Urothelium cell line (cell line): ENCODE measurements around the gene FA2H.
"Not testable (repeated sequence)": the region's sequence is repeated elsewhere in the genome, so short reads cannot be mapped to it uniquely, and the experiment has no call there.

Experiments
- DNase-seq: peaks from one replicate; pipeline ENCODE4 v3.0.0; 2011; ENCODE audit warnings: low spot score, mixed read lengths
- FAIRE-seq: peaks from 2 replicates; lab custom pipeline; 2011; peaks lifted over from hg19 to GRCh38; lab: Jason Lieb, UNC

FA2H gene

DNA sequence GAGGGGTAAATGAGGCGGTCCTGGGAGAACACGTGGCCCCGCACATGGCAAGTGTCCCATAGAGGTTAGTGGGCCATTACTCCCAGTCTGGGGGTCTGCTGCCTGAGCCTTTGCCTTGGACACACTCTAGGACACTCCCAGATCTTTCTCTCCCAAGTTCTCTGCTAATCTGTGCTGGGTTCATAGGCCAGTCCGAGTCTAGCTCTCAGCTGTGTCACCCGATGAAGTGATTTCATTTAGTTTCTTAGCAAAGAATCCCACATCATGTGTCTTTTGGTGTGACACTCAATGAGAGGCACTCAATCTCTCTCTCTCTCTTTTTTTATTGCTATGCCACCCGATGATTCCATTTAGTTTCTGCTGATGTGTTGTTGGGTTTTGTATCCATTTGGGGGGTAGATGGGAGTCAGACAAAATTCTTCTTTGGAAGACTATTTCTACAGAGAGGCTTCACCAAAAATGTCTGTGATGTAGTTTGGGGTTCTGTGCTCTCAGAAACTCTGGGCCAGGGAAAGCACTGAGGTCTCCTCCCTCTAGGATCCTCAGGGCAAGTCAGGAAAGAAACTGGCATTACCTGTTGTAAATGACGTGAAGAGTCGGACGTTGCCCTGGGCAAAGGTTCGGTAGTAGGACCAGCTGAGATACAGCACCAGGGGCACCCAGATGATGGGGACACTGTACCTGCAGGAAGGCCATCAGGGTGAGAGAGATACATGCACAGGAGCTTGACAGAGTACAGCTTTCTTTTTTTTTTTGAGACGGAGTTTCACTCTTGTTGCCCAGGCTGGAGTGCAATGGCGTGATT lies 48.8 kb downstream of the FA2H start:
- DNase-seq (no peak), FAIRE-seq (no peak)

DNA sequence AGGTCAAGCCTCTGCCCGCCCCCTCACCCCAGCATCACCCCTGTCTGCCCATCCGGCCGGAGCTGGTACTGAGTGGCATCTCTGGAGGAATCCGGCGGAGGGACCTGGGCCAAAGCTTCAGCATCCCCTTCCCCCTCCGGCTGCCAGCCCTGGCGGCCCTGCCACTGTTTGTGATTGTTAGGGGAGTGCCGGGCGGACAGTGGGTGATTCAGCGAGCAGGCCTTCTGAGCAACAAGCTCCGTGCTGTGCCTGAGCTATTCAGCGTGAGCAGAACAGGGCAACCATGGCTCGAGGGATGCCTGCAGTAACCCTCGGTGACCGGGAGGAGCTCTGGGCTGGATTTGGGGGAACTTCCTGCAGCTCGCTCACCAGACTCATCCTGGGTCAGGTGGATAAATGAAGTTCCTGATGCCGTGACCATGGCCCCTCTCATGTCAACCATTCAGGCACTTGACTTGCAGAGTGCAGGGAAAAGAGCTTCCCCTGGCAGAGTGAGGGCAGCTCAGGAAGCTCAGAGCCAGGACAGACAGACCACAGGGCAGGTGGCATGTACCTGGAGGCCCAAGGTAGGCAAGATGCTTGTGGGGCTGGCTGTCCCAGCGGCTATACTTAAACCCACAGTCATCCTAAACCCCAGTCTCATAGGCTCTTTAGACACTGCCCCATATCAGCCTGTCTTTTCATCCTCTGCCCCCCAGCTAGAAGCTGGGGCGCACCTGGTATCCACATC lies 49.6 kb downstream of the FA2H start:
- DNase-seq (peak; percentile 89), FAIRE-seq (peak; percentile 77)

DNA sequence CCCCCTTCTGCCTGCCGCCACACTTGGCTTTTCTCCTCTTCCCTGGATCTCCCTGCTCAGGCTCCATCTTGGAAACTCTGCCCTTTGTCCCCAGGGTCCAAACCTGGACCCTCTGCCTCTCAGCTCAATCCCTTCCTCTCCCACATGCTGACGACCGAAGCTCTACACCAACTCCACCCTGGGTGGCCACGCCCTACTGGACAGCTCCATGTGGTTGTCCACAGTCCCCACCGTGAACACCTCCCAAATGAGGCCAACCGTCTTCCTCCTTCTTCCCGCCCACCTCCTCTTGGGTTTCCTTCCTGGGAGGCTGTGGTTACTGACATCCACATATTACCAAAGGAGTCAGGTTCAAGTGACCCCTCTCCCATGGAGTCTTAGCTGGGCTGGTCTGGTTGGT lies 51.4 kb downstream of the FA2H start:
- DNase-seq (no peak), FAIRE-seq (no peak)

DNA sequence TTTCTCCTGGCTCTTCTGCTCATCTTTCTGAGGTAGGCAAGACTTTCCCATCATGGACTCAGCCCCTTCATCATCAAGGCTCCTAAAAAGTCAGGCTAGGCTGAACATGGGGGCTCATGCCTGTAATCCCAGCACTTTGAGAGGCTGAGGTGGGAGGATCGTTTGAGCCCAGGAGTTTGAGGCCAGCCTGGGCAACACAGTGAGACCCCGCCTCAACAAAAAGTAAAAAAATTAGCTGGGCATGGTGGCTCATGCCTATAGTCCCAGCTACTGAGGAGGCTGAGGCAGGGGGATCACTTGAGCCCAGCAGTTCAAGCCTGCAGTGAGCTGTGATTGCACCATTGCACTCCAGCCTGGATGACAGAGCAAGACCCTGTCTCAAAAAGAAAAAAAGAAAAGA lies 52.5 kb downstream of the FA2H start:
- not testable (repeated sequence) for DNase-seq, FAIRE-seq

DNA sequence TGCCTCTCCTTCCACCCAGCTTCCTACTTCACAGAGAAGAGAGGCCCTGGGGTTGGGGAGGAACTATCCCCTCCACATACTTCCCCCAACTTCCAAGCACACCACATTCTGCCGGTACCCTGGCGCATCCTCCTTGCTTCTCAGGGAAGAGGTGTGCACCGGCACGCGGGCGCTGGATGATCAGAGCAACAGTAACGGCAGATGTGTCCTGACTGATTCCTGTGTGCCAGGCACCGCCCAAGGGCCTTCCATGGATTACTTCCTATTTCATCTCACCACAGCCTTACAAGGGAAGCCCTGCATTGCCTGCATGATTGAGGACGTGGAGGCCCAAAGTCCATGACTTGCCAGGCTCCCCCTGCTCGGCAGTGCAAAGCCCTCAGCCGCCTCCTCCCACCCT lies 52.9 kb downstream of the FA2H start:
- FAIRE-seq (no peak), DNase-seq (no peak)

DNA sequence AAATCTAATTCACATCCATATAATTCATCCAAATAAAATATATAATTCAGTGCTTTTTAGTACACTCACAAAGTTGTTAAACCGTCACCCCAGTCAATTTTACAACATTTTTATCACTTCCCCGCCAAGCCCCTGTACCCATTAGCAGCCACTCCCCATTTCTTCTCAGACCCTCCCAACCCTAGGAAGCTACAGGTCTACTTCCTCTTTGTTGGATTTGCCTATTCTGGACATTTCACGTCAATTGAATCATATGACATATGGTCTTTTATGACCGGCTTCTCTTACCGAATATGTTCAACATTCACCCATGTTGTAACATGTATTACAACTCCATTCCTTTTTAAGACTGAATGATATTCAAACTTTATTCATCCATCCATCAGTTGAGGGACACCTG lies 54.0 kb downstream of the FA2H start:
- no peak for FAIRE-seq
- DNase-seq = no peak

DNA sequence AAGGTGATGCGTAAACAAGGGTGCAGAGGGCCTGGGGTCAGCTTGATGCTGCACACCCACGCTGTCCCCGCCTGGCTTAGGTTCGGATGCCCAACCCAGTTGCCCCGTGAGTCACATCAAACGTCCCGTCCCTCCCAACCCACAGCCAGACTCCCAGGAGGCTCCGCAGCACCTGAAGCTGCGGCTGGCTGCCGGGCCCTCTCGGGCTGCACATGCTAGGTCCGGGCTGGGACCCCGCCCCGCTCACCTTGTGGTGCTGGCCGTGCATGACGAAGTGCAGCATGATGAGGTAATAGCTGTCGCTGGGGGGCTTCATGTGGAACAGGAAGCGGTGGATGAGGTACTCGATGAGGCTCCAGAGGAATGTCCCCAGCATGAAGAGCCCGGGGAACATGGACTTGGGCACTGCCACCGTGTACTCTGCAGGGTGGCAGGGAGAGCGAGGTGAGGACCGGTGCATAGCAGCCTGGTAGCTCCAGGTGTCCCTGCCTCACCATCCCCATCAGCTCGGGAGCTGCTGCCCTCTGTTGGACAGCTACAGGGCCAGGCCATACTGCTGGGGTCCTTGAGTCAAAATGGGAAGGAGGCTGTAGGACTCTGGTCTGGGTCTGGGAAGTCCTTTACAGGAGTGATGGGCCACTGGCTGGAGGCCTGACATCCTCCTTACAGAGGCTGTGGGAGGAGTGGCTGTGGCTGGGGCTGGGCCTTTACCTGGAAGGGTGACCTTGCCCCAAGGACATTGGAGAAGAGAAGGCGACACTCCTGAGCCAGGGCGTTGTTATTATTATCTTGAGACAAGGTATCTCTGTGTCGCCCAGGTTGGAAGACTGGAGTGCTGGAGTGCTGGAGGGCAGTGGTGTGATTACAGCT lies 55.6 kb downstream of the FA2H start:
- FAIRE-seq (no peak), DNase-seq (no peak)

DNA sequence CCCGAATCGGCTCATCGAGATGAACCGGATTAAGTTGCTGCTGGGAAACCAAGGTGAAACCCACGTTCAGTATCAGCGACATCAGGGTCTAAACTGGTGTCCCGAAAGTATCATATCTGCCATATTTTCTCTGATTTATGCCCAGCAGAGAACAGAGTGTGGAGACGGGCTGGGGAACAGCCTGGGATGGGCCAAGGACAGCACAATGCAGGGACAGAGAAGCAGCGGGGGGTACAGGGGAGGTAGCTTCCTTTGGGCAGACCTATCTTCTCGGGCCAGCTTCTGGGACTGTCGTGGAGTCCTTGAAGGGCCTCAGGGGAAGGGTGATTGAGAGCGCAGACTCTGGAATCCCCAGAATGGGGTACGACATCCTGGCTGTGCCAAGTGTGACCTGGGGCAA lies 56.5 kb downstream of the FA2H start:
- FAIRE-seq (no peak), DNase-seq (no peak)

DNA sequence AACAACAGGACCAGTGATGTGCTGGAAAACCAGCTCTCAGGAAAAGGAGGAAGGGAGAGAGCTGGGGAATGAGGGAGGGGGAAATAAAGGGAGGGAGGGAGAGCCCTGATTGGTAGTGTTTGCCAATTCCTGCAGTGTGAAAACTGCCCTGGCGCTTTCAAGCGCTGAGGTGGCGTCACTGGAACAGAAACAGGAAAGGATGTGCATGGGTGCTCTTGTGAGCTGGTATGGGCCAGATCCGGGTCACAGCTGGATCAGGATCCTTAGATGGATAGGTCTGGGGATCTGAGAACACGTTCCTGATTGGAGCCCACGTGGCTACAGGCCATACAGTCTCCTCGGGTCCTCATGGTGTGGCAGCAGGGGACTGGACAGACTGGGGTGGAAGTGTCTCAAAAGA lies 57.3 kb downstream of the FA2H start:
- no peak for DNase-seq
- FAIRE-seq = no peak

DNA sequence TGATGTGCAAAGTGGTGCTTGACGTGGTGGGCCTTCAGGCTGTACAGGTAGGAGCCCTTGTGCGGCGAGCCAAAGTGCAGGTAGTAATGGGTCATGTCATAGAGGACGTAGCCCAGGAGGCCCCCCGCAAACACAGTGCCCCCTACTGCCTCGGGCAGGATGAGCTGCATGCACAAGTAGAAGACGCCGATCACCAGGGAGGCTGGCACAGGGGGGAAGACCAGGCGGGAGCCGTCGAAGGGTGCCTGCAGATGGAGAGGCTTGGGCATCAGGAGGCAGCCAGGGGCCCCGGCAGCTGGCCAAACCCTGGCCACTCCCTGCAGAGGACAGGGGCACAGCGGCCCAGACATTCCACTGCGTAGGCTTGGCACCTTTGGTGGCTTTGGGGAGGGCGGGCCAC lies 58.3 kb downstream of the FA2H start:
- FAIRE-seq (no peak), DNase-seq (no peak)

DNA sequence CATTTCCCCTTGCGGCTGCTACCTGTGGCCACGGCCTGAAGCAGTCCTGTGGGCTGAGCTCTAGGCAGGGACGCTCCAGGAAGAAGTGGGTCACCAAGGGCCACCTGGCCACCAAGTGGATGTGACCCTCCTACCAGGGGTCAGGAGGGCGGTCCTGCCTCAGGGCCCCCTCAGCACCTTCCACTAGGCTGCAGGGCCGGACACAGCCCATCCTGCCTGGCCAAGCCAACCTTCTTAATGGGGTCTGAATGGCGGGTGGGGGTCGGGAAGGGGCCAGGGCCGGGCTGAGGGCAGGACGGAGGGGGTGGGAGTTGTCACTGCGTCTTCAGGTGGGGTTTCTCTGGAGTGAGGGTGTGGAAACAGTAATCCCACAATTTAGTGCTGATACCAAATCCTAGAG lies 60.7 kb downstream of the FA2H start:
- FAIRE-seq (no peak), DNase-seq (no peak)

DNA sequence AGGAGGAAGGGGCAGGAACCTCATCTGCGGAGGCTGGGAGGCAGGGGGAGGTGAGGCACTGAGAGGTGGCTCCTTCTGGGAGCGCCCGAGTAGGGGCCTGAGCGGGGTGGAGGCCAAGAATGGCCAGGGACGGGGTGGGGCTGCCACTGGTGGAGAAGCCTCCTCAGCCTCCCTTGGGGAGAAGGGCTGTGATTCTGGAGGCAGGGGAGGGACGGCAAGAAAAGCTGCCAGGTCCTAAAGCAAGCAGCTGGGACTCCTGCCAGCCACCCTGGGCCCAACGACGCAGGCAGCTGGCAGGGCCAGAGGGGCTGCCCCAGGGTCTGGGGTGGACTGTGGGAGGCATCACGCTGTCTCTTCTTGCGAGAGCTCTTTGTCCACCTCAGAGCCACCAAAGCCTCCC lies 61.3 kb downstream of the FA2H start:
- DNase-seq (no peak), FAIRE-seq (no peak)

DNA sequence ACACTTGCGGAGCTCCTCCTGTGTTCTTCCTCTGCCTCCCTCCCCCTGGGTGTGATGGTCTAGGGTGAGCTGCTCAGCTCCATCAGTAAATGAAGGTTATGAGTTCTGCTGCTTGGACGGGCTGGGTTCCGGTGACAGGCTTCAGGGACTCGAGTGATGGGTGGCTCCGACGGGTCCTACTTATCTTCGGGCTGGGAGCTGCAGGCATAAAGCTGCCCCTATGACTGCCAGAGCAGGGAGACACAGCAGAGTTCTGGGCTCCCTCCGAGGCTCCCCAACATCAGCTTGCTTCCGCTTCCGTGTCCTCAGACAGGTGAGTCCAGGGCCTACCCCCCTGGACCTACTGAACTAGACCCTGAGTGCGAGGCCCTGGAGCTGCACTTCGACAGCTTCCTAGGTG lies 62.7 kb downstream of the FA2H start:
- FAIRE-seq = no peak

DNA sequence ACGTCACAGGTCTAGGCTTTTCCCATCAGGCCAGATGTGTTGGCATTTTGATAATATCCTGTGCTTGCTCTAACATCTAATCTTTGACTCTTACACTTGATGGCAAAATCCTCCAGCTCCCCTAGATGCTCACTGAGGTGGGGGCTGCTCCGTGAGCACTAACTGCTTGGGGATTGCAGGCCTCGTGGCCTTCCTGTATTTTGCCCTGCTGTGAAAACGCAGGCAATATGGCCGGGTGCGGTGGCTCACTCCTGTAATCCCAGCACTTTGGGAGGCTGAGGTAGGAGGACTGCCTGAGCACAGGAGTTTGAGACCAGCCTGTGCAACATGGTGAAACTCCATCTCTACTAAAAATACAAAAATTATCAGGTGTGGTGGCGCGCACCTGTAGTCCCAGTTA lies 64.2 kb downstream of the FA2H start:
- DNase-seq = no peak
- no peak for FAIRE-seq

More for the DNA sequence above, 62.7 kb downstream of the FA2H start:
- no peak for DNase-seq

DNA sequence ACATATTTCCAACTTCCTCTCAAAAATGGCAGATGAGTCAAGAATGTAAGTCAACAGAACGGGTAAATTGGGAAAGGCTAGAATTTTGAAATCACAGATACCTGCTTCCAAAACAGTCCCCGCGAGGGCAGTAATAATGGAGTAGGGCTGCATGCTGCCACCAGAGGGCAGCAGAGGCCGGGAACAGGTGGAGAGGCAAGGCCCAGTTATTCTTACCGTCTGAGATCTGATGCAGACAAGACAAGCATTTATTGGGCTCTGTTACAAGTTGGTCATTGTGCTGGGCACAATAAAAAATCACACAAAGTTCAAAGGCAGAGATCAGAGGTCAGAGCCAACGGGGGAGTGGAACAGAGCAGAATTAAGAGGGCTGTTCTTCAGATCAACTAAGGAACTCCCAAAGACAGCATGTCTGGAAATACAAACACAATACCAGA lies 65.2 kb downstream of the FA2H start:
- FAIRE-seq (peak; percentile 9), DNase-seq (peak; percentile 83)

DNA sequence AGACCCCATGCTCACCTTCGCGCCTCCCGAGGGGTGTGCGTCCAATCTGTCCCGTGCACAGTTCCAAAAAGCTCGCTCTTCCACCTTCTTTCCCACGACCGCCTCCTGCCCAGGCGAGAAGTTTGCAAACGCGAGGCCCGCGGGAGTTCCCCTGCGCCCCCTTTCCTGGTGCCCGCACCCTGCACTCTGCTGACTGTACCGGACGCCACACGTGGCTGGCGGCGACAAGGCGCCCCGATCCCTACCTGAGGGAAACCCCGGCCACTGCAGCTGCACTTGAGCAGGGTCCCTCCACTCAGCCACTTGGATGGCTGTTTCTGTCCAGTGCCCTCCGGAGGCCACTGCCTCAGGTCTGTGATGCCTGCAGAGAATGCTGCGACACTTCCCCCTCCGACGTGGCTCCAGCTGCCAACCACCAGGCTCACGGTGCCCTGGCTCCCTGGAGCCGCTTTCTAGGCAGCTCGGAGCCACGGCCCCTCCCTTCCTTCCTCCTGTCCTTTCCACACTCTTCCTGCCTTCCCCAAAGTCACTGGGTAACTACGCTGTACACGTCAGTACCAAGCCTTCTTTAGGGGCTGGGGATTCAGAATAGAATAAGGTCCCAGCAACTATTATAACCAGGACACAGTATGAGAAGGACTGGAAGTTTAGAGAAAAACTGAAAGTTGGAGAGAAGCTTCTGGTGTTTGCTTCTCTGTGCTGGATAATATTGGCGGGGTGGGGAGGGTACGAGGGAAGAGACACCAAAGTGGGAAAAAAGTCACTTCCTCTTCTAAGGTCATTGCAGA lies 74.0 kb downstream of the FA2H start, which contains the start of gene MLKL:
Gene MLKL (minus strand): TSS at position 425 of the 788 bp plus-strand sequence. CDS start 5,105 bp downstream, outside the sequence.
- DNase-seq (peak; percentile 61), FAIRE-seq (no peak)

DNA sequence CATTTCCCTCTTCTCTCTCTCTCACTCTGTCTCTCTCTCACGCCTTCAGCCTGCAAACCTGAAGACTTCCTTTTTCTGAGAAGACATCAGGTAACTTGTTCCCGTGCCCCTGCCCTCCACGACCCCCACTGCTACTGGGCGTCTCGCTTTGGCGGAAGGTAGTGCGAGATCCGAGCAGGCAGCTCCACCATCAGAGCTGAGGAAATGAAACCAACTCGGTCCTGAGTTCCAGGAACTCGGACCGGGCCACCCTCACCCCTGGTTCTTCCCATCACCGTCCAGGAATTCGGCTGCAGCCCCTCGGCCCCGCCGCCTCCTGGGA lies 74.5 kb downstream of the FA2H start:
- DNase-seq (peak; percentile 50), FAIRE-seq (no peak)

DNA sequence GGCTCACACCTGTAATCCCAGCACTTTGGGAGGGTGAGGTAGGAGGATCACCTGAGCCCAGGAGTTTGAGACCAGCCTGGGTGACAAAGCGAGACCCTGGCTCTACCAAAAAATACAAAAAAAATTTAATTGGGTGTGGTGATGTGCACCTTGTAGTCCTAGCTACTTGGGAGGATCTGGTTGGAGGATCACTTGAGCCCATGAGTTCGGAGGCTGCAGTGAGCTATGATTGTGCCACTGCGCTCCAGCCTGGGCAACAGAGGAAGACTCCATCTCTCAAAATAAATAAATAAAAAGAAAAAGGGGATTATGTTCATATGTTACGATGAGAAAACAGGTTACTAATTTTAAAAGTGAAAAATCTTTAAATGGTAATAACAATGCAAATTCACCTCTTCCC lies 75.0 kb downstream of the FA2H start:
- no peak for DNase-seq

DNA sequence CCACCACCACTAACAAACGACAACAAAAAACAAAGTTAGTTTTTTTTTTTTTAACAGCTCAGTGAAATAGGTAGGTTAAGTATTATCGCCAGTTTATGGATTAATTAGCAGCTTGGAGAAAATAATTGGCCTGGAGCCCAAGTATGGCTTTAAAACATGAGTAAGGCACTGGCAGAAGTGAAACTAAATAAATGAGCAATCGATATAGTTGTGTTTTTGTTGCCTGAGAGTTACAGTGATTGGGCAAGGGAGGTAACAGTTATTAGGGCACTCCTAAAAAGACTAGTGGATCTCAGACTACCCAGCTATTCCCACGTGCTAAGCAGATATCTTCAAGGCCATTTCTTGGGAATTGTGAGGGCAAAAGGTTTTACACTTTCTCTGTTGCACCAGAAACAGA lies 76.4 kb downstream of the FA2H start:
- DNase-seq (no peak), FAIRE-seq (no peak)

More for the DNA sequence above, 75.0 kb downstream of the FA2H start:
- FAIRE-seq = no peak
